Lung (tissue), 12 donors: ENCODE data around the gene LRP1B. TPM values are rescaled to one million over a fixed set of nuclear protein-coding genes. Genes with fewer than 3 reads are reported as not detected.

ENCODE experiments used
- ATAC-seq: fragments of 200-7000 bp; cut with Tn5 transposase; one replicate; pipeline ENCODE4 v1.9.1; 2020; ENCODE audit warnings: moderate number of reproducible peaks; ENCODE audit not compliant: insufficient read depth, low FRiP score
- DNase-seq, 3 donors: peaks; one replicate each; pipeline ENCODE4 v3.0.0-alpha.2; 2013 to 2017
- H3K27ac ChIP-seq, 2 donors: one replicate each; pipeline ENCODE4 v1.5.1; 2013; ENCODE audit warnings: mild to moderate bottlenecking in 2 of 2, moderate library complexity in 2 of 2, control low read depth in 1 of 2, inconsistent platforms in 1 of 2, low read depth in 1 of 2, low read length in 1 of 2
- H3K27me3 ChIP-seq, 3 donors: one replicate each; pipeline ENCODE4 v1.5.1; 2013; ENCODE audit warnings: low read length in 2 of 3; ENCODE audit not compliant: control insufficient read depth in 3 of 3, insufficient read depth in 3 of 3
- H3K36me3 ChIP-seq, 4 donors: one replicate each; pipeline ENCODE4 v1.5.1; 2013; ENCODE audit warnings: low read length in 4 of 4, mild to moderate bottlenecking in 1 of 4, moderate library complexity in 1 of 4; ENCODE audit not compliant: control insufficient read depth in 4 of 4, insufficient read depth in 4 of 4
- H3K4me1 ChIP-seq, 5 donors: one replicate each; pipeline ENCODE4 v1.5.1; 2013; ENCODE audit warnings: low read length in 5 of 5, mild to moderate bottlenecking in 2 of 5, moderate library complexity in 1 of 5; ENCODE audit not compliant: control insufficient read depth in 5 of 5, insufficient read depth in 5 of 5
- H3K4me3 ChIP-seq: one replicate; pipeline ENCODE4 v1.5.1; 2013; ENCODE audit warnings: mild to moderate bottlenecking, control low read depth, moderate library complexity
- H3K9ac ChIP-seq, 2 donors: one replicate each; pipeline ENCODE4 v1.5.1; 2013; ENCODE audit warnings: low read length in 2 of 2, control low read depth in 1 of 2; ENCODE audit not compliant: insufficient read depth in 1 of 2
- H3K9me3 ChIP-seq, 4 donors: one replicate each; pipeline ENCODE4 v1.5.1; 2013; ENCODE audit warnings: low read length in 3 of 4, mild to moderate bottlenecking in 1 of 4, moderate library complexity in 1 of 4; ENCODE audit not compliant: control insufficient read depth in 4 of 4, insufficient read depth in 3 of 4
- CTCF ChIP-seq: IDR thresholded peaks from 2 replicates; pipeline ENCODE4 v1.5.1; 2012; ENCODE audit warnings: mild to moderate bottlenecking; ENCODE audit errors: control extremely low read depth, extremely low read depth
- WGBS, 2 donors: extraction: QIAGEN DNeasy Blood & Tissue Kit; methylation state at CpG; one replicate each; pipeline ENCODE4 v1.1.7; 2013; 5-methylcytosine and 5-hydroxymethylcytosine counted together
- polyA plus RNA-seq, 2 donors: library from polyadenylated mRNA; stranded (reverse); fragments of 200-250 nt; gene quantifications; one replicate each; pipeline ENCODE4 v1.2.1, GENCODE V29; 2013
- total RNA-seq, 2 donors: library from RNA; depleted of rRNA in 1 of 2; stranded (reverse); fragments of >200 nt in 1 of 2; gene quantifications; one replicate each; pipeline ENCODE4 v1.2.1, GENCODE V29; 2014 to 2021
- donor health status: control.
- donor health status: control.
- donor health status: Bipolar disorder and iron deficiency.
- donor health status: healthy.
- donor health status: DM: yes; HTN: yes; CAD: no.

The LRP1B gene
- total and polyA plus RNA-seq, 4 donors, result 0.01 to 6.5 (median 0.16) TPM

- Histone ChIP-seq H3K27ac (no peak overlapping the region), H3K9me3 (no peaks in the 10 kb centered on the region), H3K9ac (no peak overlapping the region), H3K36me3 (no peaks in the 10 kb centered on the region), H3K27me3 (no peaks in the 10 kb centered on the region), H3K4me1 (no peaks in the 10 kb centered on the region), H3K4me3 (no peak overlapping the region)
- DNase-seq (no peak), ATAC-seq (no peak)
- no peak for TF ChIP-seq CTCF
These were observed 622.6 kb downstream of the LRP1B start for GRCh38 chr2:141508086-141508752.

GRCh38 chr2:141506135-141506534 lies 624.7 kb downstream of the LRP1B start:
- no peaks in the 10 kb centered on the region for H3K9me3 ChIP-seq
- no peaks in the 10 kb centered on the region for H3K36me3 ChIP-seq
- H3K4me3 ChIP-seq, result no peak overlapping the region
- no peaks in the 10 kb centered on the region for H3K4me1 ChIP-seq
- H3K27ac ChIP-seq, result no peak overlapping the region
- no peaks in the 10 kb centered on the region for H3K27me3 ChIP-seq
- WGBS, 2 donors, result 61 to 78% methylated on average over 2 of the region's 2 CpGs
- ATAC-seq, result no peak
- H3K9ac ChIP-seq, result no peak overlapping the region
- DNase-seq, result no peak
- no peak for TF ChIP-seq CTCF

GRCh38 chr2:141501752-141502151 lies 629.1 kb downstream of the LRP1B start:
- H3K27ac ChIP-seq, result no peak overlapping the region
- TF ChIP-seq CTCF, result no peak
- peaks cover 0 to 4% (median 0%) of the 10 kb centered on the region in 5 donors for H3K4me1 ChIP-seq
- WGBS, 2 donors, result 68 to 74% methylated on average over 1 of the region's 1 CpG
- H3K9me3 ChIP-seq, result no peaks in the 10 kb centered on the region
- H3K4me3 ChIP-seq, result no peak overlapping the region
- ATAC-seq (no peak), DNase-seq (no peak)
- H3K9ac ChIP-seq, result no peak overlapping the region
- H3K36me3 ChIP-seq, result no peaks in the 10 kb centered on the region
- H3K27me3 ChIP-seq, result no peaks in the 10 kb centered on the region

- Histone ChIP-seq H3K27ac (no peak overlapping the region), H3K36me3 (no peaks in the 10 kb centered on the region), H3K4me3 (no peak overlapping the region), H3K9me3 (no peaks in the 10 kb centered on the region), H3K4me1 (peaks cover 0 to 4% (median 0%) of the 10 kb centered on the region in 5 donors), H3K27me3 (no peaks in the 10 kb centered on the region), H3K9ac (no peak overlapping the region)
- no peak for DNase-seq
- ATAC-seq, result no peak
- TF ChIP-seq CTCF, result no peak
- 38 to 76% methylated on average over 6 of the region's 6 CpGs for WGBS, 2 donors
These were observed 631.7 kb downstream of the LRP1B start for GRCh38 chr2:141499123-141499522.
